CD14-positive monocyte (primary cell): ENCODE data around the gene GFI1. TPM values are rescaled to one million over a fixed set of nuclear protein-coding genes. Genes with fewer than 3 reads are reported as not detected.

ENCODE experiments used
- DNase-seq, 3 donors: peaks; one replicate each; pipeline ENCODE4 v3.0.0-alpha.2; 2011 to 2022
- H2AFZ ChIP-seq: 2 replicates; pipeline ENCODE4 v1.6.0; 2012; ENCODE audit warnings: mild to moderate bottlenecking, low read depth, low read length, inconsistent platforms; ENCODE audit not compliant: insufficient read depth, poor library complexity, severe bottlenecking
- H3K27ac ChIP-seq, 2 donors: 1 replicate in 1 of 2; 2 replicates in 1 of 2; pipeline ENCODE4 v1.5.1; 2012 to 2013; ENCODE audit warnings: low read length in 2 of 2, control low read depth in 1 of 2, inconsistent platforms in 1 of 2, low read depth in 1 of 2, mild to moderate bottlenecking in 1 of 2
- H3K27me3 ChIP-seq, 2 donors: one replicate each; pipeline versions ENCODE4 v1.6.0 to v1.6.1; 2011 to 2013; ENCODE audit warnings: low read length in 2 of 2; ENCODE audit not compliant: control insufficient read depth in 2 of 2, insufficient read depth in 2 of 2
- H3K36me3 ChIP-seq, 2 donors: replicated peaks in 1 of 2; 1 replicate in 1 of 2; 2 replicates in 1 of 2; pipeline versions ENCODE4 v1.5.1 to v1.6.1; 2012 to 2013; ENCODE audit warnings: low read length in 2 of 2, control low read depth in 1 of 2, inconsistent platforms in 1 of 2, mild to moderate bottlenecking in 1 of 2; ENCODE audit not compliant: insufficient read depth in 2 of 2, control insufficient read depth in 1 of 2
- H3K4me1 ChIP-seq, 2 donors: 1 replicate in 1 of 2; 2 replicates in 1 of 2; pipeline versions ENCODE4 v1.5.1 to v1.6.1; 2012 to 2013; ENCODE audit warnings: low read length in 2 of 2, control low read depth in 1 of 2, inconsistent platforms in 1 of 2, mild to moderate bottlenecking in 1 of 2, moderate library complexity in 1 of 2; ENCODE audit not compliant: insufficient read depth in 2 of 2, control insufficient read depth in 1 of 2
- H3K4me2 ChIP-seq: replicated peaks from 2 replicates; pipeline ENCODE3; 2012; ENCODE audit warnings: low read length, moderate library complexity, mild to moderate bottlenecking; ENCODE audit not compliant: poor library complexity, severe bottlenecking; ENCODE audit errors: extremely low read depth
- H3K4me3 ChIP-seq, 3 experiments: fragments of 200-600 bp in 1 of 3; sonication (generic) in 1 of 3; replicated peaks in 1 of 3; 1 replicate in 2 of 3; 2 replicates in 1 of 3; pipeline ENCODE4 v1.5.1; 2011 to 2013; ENCODE audit warnings: low read length in 3 of 3, mild to moderate bottlenecking in 3 of 3, control low read depth in 2 of 3, low read depth in 2 of 3, inconsistent platforms in 1 of 3, moderate library complexity in 1 of 3
- H3K79me2 ChIP-seq: 2 replicates; pipeline ENCODE4 v1.6.0; 2012; ENCODE audit warnings: mild to moderate bottlenecking, control low read depth, inconsistent platforms, low read length, moderate library complexity; ENCODE audit not compliant: insufficient read depth
- H3K9ac ChIP-seq: 2 replicates; pipeline ENCODE4 v1.6.0; 2017; ENCODE audit warnings: low read length, mild to moderate bottlenecking; ENCODE audit not compliant: insufficient read depth, poor library complexity, severe bottlenecking
- H3K9me3 ChIP-seq, 2 donors: replicated peaks in 1 of 2; 1 replicate in 1 of 2; 2 replicates in 1 of 2; pipeline versions ENCODE4 v1.5.1 to v1.6.1; 2012 to 2013; ENCODE audit warnings: low read length in 2 of 2, control low read depth in 1 of 2; ENCODE audit not compliant: control insufficient read depth in 1 of 2, insufficient read depth in 1 of 2
- H4K20me1 ChIP-seq: 2 replicates; pipeline ENCODE4 v1.6.0; 2012; ENCODE audit warnings: mild to moderate bottlenecking, low read length, control low read depth, moderate library complexity; ENCODE audit not compliant: insufficient read depth
- H3K27ac Mint-ChIP-seq, 7 donors: one replicate each; pipeline ENCODE4 v1.8.0; 2020; ENCODE audit warnings: mild to moderate bottlenecking in 7 of 7, mixed read lengths in 7 of 7, moderate library complexity in 6 of 7, inconsistent platforms in 2 of 7
- H3K27me3 Mint-ChIP-seq, 3 donors: one replicate each; pipeline ENCODE4 v1.8.0; 2021 to 2022; ENCODE audit warnings: low read depth in 3 of 3, mild to moderate bottlenecking in 3 of 3, mixed read lengths in 3 of 3, moderate library complexity in 3 of 3, inconsistent platforms in 1 of 3
- H3K36me3 Mint-ChIP-seq, 2 donors: one replicate each; pipeline ENCODE4 v1.8.0; 2020; ENCODE audit warnings: mixed read lengths in 2 of 2, inconsistent platforms in 1 of 2, mild to moderate bottlenecking in 1 of 2
- H3K4me1 Mint-ChIP-seq: one replicate; pipeline ENCODE4 v1.8.0; 2020; ENCODE audit warnings: mild to moderate bottlenecking, mixed read lengths
- H3K4me3 Mint-ChIP-seq, 2 donors: one replicate each; pipeline ENCODE4 v1.8.0; 2020; ENCODE audit warnings: mild to moderate bottlenecking in 2 of 2, mixed read lengths in 2 of 2, moderate library complexity in 1 of 2
- H3K9me3 Mint-ChIP-seq, 7 donors: one replicate each; pipeline ENCODE4 v1.8.0; 2020 to 2022; ENCODE audit warnings: mixed read lengths in 7 of 7, mild to moderate bottlenecking in 6 of 7, moderate library complexity in 6 of 7, inconsistent platforms in 2 of 7
- CTCF ChIP-seq: fragments of 200-600 bp; IDR thresholded peaks from one replicate; pipeline ENCODE4 v1.8.0; 2022; ENCODE audit warnings: antibody characterized with exemption, mild to moderate bottlenecking
- WGBS: methylation state at CpG from one replicate; pipeline ENCODE4 v1.1.5; 2013; ENCODE audit warnings: missing lambda C conversion rate; ENCODE audit not compliant: insufficient coverage; 5-methylcytosine and 5-hydroxymethylcytosine counted together
- intact Hi-C, 2 donors: fragments of 100-400 bp; cut with micrococcal nuclease; formaldehyde crosslinking; loops; one replicate each; pipeline versions ENCODE4 v1.15.0 to v1.15.1; 2023
- polyA plus RNA-seq, 3 donors: library from polyadenylated mRNA; depleted of rRNA in 1 of 3; unstranded in 2 of 3; stranded (reverse) in 1 of 3; fragments of 300-500 nt in 2 of 3; fragments of >200 nt in 1 of 3; fragmentation: Illumina TruSeq in 2 of 3; gene quantifications; 1 replicate in 2 of 3; 2 replicates in 1 of 3; pipeline ENCODE4 v1.2.3, GENCODE V29; 2012 to 2021

GFI1 gene
- polyA plus RNA-seq, 3 donors, result 0.35 TPM; not detected in 2

- H2AFZ ChIP-seq, result no peak overlapping the region
- H3K9ac ChIP-seq, result no peak overlapping the region
- peaks cover 0 to 10% (median 4%) of the 10 kb centered on the region in 7 donors for H3K9me3 Mint-ChIP-seq
- peaks cover 5 to 16% of the 10 kb centered on the region in 2 donors for H3K36me3 Mint-ChIP-seq
- no peak overlapping the region for H3K27ac Mint-ChIP-seq
- no peaks in the 10 kb centered on the region for H3K9me3 ChIP-seq
- H3K27me3 Mint-ChIP-seq, result peaks cover 27 to 33% (median 31%) of the 10 kb centered on the region in 3 donors
- H3K4me2 ChIP-seq, result no peak overlapping the region
- peaks cover 44% of the 10 kb centered on the region for H3K79me2 ChIP-seq
- H4K20me1 ChIP-seq, result no peaks in the 10 kb centered on the region
- peaks cover 0 to 31% of the 10 kb centered on the region in 2 donors for H3K27me3 ChIP-seq
- no peak overlapping the region for H3K4me3 Mint-ChIP-seq
- H3K4me1 ChIP-seq, result peaks cover 44 to 48% of the 10 kb centered on the region in 2 donors
- no peak for DNase-seq
- no peak for TF ChIP-seq CTCF
- no peak overlapping the region for H3K27ac ChIP-seq
- WGBS, result 96% methylated on average over 58 of the region's 59 CpGs
- H3K4me3 ChIP-seq, result no peak overlapping the region
- peaks cover 41% of the 10 kb centered on the region for H3K4me1 Mint-ChIP-seq
- no peaks in the 10 kb centered on the region for H3K36me3 ChIP-seq
- intact Hi-C loops, result loop anchor here in 1 of 2 donors (10.0 kb wide), 1 partner anchor 176 kb away; no protein-coding TSS in a partner anchor
Observed at GRCh38 chr1:92480200-92480812, 6.4 kb downstream of the GFI1 start.

- H2AFZ ChIP-seq, result no peak overlapping the region
- H3K79me2 ChIP-seq, result peaks cover 37% of the 10 kb centered on the region
- no peaks in the 10 kb centered on the region for H3K36me3 ChIP-seq
- peaks cover 38 to 41% of the 10 kb centered on the region in 2 donors for H3K4me1 ChIP-seq
- H4K20me1 ChIP-seq, result no peaks in the 10 kb centered on the region
- Mint-ChIP-seq H3K27ac (no peak overlapping the region), H3K36me3 (peaks cover 5 to 16% of the 10 kb centered on the region in 2 donors), H3K4me1 (peaks cover 41% of the 10 kb centered on the region), H3K4me3 (no peak overlapping the region), H3K9me3 (peaks cover 0 to 10% (median 4%) of the 10 kb centered on the region in 7 donors), H3K27me3 (peaks cover 21 to 31% (median 27%) of the 10 kb centered on the region in 3 donors)
- no peak overlapping the region for H3K9ac ChIP-seq
- H3K27me3 ChIP-seq, result peaks cover 0 to 24% of the 10 kb centered on the region in 2 donors
- WGBS, result 82% methylated on average over 7 of the region's 9 CpGs
- no peak overlapping the region for H3K4me3 ChIP-seq
- no peaks in the 10 kb centered on the region for H3K9me3 ChIP-seq
- no peak for TF ChIP-seq CTCF
- no peak for DNase-seq
- no peak overlapping the region for H3K4me2 ChIP-seq
- H3K27ac ChIP-seq, result no peak overlapping the region
- intact Hi-C loops, result no loop called here
Observed at GRCh38 chr1:92479587-92479986, 7.1 kb downstream of the GFI1 start.
